Type B pancreatic cell (in vitro differentiated cells): ENCODE data around the gene FAM131B. TPM values are rescaled to one million over a fixed set of nuclear protein-coding genes. Genes with fewer than 3 reads are reported as not detected.
A peak's percentile ranks its signal among the peaks of the same experiment; 100 is the strongest.
"Not testable (repeated sequence)": the region's sequence is repeated elsewhere in the genome, so short reads cannot be mapped to it uniquely, and the experiment has no call there.

Source experiments
- DNase-seq: peaks from one replicate; pipeline ENCODE4 v3.0.0; 2021; ENCODE audit warnings: mixed read lengths; ENCODE audit not compliant: unreplicated experiment; ENCODE audit errors: extremely low spot score
- H3K27ac Mint-ChIP-seq: 2 replicates; pipeline ENCODE4 v1.8.0; 2021; ENCODE audit warnings: mild to moderate bottlenecking, mixed read lengths
- H3K27me3 Mint-ChIP-seq: 2 replicates; pipeline ENCODE4 v1.8.0; 2021; ENCODE audit warnings: mixed read lengths
- H3K36me3 Mint-ChIP-seq: 2 replicates; pipeline ENCODE4 v1.8.0; 2021; ENCODE audit warnings: mixed read lengths
- H3K4me1 Mint-ChIP-seq: one replicate; pipeline ENCODE4 v1.8.0; 2021; ENCODE audit warnings: mixed read lengths; ENCODE audit not compliant: unreplicated experiment
- H3K4me3 Mint-ChIP-seq: 2 replicates; pipeline ENCODE4 v1.8.0; 2021; ENCODE audit warnings: mild to moderate bottlenecking, mixed read lengths
- H3K9me3 Mint-ChIP-seq: 2 replicates; pipeline ENCODE4 v1.8.0; 2021; ENCODE audit warnings: mixed read lengths
- total RNA-seq: library from RNA; stranded (reverse); gene quantifications from 2 replicates; pipeline ENCODE4 v1.2.1, GENCODE V29; 2021; ENCODE audit warnings: low replicate concordance
- TF ChIP-seq, protein P1 (sequence below): fragments of 200-600 bp; sonication (generic); conservative IDR thresholded peaks from 2 replicates; pipeline ENCODE4 v1.5.0; 2021; ENCODE audit warnings: antibody characterized with exemption, mild to moderate bottlenecking

The FAM131B gene
- total RNA-seq, 1 donor from 2014 or later, result 6.5 TPM

DNA sequence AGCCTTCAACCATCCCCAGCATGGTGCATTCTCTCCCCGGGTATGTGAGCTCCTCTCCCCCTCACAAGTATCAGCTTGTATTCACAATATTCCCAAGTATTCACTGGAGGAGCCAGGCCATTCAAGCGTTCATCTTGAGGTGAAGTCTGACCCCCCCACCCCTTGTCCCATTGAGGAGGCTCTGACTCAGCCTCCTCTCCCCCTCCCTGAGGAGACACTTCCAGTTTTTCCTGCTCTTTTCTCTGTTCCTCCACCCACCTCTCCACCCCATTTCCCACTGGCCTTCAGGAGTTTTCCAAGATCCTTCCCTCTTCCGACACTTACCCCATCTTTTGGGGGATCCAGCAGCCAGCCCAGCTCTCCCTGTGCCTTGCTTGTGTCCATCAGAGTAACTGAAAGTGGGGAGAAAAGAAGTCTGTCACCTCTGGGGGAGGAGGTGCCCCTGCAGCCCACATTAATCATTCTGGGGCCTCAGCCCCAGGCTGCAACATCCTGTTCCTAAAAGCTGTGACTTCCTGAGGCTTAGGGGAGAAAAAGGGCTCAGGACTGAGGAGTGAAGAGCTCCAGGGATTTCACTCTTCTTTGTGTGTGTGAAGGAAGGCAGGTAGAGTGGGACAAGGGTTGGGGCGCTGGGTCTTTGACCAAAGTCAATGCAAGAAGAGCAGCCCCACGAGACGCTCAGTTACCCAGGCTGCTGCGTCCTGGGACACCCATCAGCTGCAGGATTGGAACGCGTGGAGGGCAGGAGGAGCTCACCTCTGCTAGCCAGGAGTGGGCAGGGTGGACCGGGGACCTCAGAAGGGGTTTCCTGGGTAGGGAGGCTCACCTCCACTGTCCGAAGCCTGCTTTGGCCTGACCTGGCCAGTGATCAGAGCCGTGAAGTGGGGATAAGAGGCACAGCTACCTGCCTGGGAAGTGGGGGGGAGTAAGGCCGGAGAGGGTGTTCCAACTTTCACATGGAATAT, 45.1 kb upstream of the FAM131B start:
- Mint-ChIP-seq H3K4me3 (peak overlapping the region; percentile 90), H3K36me3 (no peaks in the 10 kb centered on the region), H3K9me3 (no peaks in the 10 kb centered on the region), H3K27me3 (peaks cover 7% of the 10 kb centered on the region), H3K4me1 (peaks cover 27% of the 10 kb centered on the region), H3K27ac (peak overlapping the region; percentile 66)
- no peak for DNase-seq
- TF ChIP-seq, protein P1, sequence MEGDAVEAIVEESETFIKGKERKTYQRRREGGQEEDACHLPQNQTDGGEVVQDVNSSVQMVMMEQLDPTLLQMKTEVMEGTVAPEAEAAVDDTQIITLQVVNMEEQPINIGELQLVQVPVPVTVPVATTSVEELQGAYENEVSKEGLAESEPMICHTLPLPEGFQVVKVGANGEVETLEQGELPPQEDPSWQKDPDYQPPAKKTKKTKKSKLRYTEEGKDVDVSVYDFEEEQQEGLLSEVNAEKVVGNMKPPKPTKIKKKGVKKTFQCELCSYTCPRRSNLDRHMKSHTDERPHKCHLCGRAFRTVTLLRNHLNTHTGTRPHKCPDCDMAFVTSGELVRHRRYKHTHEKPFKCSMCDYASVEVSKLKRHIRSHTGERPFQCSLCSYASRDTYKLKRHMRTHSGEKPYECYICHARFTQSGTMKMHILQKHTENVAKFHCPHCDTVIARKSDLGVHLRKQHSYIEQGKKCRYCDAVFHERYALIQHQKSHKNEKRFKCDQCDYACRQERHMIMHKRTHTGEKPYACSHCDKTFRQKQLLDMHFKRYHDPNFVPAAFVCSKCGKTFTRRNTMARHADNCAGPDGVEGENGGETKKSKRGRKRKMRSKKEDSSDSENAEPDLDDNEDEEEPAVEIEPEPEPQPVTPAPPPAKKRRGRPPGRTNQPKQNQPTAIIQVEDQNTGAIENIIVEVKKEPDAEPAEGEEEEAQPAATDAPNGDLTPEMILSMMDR, result no peak

DNA sequence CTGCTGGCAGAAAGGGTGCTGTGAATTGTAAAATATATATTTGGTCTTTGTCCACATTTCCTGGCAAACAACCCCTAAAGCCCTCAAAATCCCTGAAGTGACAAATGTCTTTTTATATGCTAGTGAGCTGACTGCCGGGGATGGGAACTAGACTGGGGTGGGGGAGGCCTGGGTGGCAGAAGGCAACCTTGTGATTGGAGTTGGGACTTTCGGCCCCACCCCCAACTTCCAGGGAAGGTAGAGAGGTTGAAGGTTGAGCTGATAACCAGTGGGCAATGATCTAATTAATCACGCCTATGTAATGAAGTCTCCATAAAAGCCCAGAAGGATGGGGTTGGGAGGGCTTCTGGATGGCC, 43.5 kb upstream of the FAM131B start:
- Mint-ChIP-seq H3K27ac (no peak overlapping the region), H3K9me3 (no peaks in the 10 kb centered on the region), H3K4me3 (peak overlapping the region; percentile 60), H3K27me3 (peaks cover 7% of the 10 kb centered on the region), H3K36me3 (no peaks in the 10 kb centered on the region), H3K4me1 (peaks cover 27% of the 10 kb centered on the region)
- no peak for DNase-seq
- TF ChIP-seq, protein P1, result no peak

DNA sequence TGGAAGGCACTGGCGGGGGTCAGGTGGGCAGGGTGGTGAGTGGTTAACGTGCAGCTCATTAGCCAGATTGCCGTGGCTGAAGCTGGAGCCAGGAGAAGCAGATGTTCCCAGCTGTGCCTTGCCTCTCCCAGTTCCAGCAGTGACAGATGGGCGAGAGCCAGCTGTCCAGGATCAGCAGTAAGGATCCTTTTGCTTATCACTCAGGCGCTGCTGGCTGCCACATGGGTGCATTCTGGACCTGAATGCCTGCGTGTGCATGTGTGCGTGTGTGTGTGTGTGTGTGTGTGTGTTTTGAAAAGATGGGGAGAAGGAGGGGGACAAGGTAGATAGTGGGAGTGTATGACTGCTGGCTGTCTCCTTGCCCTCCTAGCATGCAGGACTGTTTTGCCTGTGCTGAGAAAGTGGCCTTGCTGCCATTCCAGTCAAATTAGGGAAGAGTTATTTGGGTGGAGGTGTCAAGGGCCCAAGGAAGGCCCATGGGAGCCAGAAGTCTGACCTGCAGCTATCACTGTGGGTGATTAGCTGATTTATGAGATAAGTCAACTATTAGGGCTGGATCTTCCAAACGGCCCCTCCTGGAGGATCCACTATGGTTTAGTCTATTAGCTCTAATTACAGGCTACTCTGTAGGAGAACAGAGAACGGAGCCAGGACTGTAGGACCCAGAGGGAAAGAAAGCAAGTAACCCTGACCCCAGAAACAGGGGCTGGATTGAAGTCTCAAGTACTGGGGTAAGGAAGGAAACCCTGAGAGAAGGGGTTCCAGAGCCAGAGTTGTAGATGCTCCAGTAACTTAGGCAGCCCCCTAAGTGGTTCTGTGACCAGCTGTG, 42.9 kb upstream of the FAM131B start:
- Mint-ChIP-seq H3K27ac (no peak overlapping the region), H3K36me3 (no peaks in the 10 kb centered on the region), H3K4me3 (peak overlapping the region; percentile 33), H3K27me3 (peaks cover 7% of the 10 kb centered on the region), H3K9me3 (no peaks in the 10 kb centered on the region), H3K4me1 (peaks cover 23% of the 10 kb centered on the region)
- DNase-seq, result no peak
- TF ChIP-seq, protein P1, result no peak

DNA sequence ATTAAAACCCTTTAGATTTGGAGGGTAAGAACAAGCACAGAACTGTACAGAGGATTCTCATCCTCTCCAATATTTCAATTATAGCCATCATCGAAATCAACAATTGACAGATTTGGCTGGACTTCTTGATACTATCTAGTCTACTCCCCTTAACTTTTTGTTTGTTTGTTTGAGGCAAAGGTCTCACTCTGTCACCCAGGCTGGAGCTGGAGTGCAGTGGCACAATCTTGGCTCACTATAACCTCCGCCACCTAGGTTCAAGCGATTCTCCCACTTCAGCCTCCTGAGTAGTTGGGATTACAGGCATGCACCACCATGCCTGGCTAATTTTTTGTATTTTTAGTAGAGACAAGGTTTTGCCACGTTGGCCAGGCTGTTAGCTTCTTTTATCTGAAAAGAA, 39.7 kb upstream of the FAM131B start:
- not testable (repeated sequence) for H3K27me3 Mint-ChIP-seq, H3K4me1 Mint-ChIP-seq, H3K27ac Mint-ChIP-seq, H3K9me3 Mint-ChIP-seq, DNase-seq, H3K36me3 Mint-ChIP-seq, H3K4me3 Mint-ChIP-seq

DNA sequence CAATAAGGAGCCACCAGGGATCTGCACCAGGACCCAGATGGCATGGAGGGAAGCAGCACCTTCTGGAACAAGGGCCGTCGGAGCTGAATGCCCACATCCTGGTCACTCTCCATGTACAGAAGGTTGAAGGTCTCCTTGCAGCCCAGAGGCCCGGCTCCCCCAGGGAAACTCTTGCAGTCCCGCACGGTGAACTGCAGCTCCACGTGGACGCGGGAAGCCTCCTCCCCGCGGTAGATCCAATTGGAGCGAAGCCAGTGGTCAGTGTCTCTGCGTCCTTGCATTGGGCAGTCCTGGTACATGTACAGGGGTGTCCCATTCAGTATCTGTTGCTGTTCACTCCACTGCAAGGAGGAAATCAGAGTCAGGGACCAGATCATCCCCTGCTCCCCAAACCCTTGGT, 38.8 kb upstream of the FAM131B start:
- H3K4me1 Mint-ChIP-seq, result no peaks in the 10 kb centered on the region
- no peak for DNase-seq
- H3K36me3 Mint-ChIP-seq, result peaks cover 5% of the 10 kb centered on the region
- H3K4me3 Mint-ChIP-seq, result no peak overlapping the region
- H3K9me3 Mint-ChIP-seq, result no peaks in the 10 kb centered on the region
- H3K27ac Mint-ChIP-seq, result no peak overlapping the region
- TF ChIP-seq, protein P1, result no peak
- H3K27me3 Mint-ChIP-seq, result no peaks in the 10 kb centered on the region

DNA sequence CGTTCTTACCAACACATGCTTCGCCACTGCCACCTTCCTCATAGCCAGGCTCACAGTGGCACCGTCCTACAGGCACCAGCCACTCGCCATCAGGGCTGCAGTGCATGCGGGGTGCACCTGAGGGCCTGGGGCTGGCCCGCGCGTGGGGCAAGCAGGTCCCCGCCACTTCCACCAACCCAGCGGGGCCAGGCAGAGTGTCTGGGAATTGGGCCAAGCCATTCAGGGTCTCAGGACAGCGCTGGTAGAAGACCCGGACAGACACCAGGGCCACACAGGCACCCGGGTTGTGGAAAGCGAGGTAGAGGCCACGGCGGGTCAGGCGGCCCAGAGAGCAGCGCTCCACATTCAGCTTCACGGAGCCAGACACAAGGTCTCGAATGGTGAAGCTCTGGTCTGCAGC, 37.1 kb upstream of the FAM131B start:
- H3K36me3 Mint-ChIP-seq, result peaks cover 5% of the 10 kb centered on the region
- H3K4me1 Mint-ChIP-seq, result no peaks in the 10 kb centered on the region

More for the DNA sequence above, 37.1 kb upstream of the FAM131B start:
- H3K9me3 Mint-ChIP-seq, result no peaks in the 10 kb centered on the region
- no peak for DNase-seq
- no peaks in the 10 kb centered on the region for H3K27me3 Mint-ChIP-seq
- H3K4me3 Mint-ChIP-seq, result no peak overlapping the region
- H3K27ac Mint-ChIP-seq, result no peak overlapping the region
- TF ChIP-seq, protein P1, result no peak
